GM23338 (cell line): Measurements from ENCODE around the gene CAND1. TPM values are rescaled to one million over a fixed set of nuclear protein-coding genes. Genes with fewer than 3 reads are reported as not detected.

Source experiments
- ATAC-seq: fragments of 200-7000 bp; cut with Tn5 transposase; 3 replicates; pipeline ENCODE4 v1.9.1; 2020
- DNase-seq: peaks from one replicate; pipeline ENCODE4 v3.0.0-alpha.2; 2015; ENCODE audit warnings: low spot score
- H2AFZ ChIP-seq: fragments of 200-600 bp; sonication (generic); 2 replicates; pipeline ENCODE4 v1.8.0; 2016; ENCODE audit warnings: antibody characterized with exemption, mild to moderate bottlenecking, moderate library complexity
- H3F3A ChIP-seq: fragments of 200-600 bp; sonication (generic); replicated peaks from 2 replicates; pipeline ENCODE4 v1.8.0; 2017; ENCODE audit warnings: antibody characterized with exemption, mixed run types, low read depth
- H3K27ac ChIP-seq: fragments of 200-600 bp; sonication (generic); 2 replicates; pipeline ENCODE4 v1.6.1; 2016; ENCODE audit warnings: low read depth
- H3K27me3 ChIP-seq: fragments of 200-600 bp; sonication (generic); 2 replicates; pipeline ENCODE4 v1.8.0; 2016; ENCODE audit warnings: mild to moderate bottlenecking, mixed run types, moderate library complexity; ENCODE audit not compliant: insufficient read depth
- H3K36me3 ChIP-seq: fragments of 200-600 bp; sonication (generic); 2 replicates; pipeline ENCODE4 v1.8.0; 2016; ENCODE audit warnings: mild to moderate bottlenecking; ENCODE audit not compliant: insufficient read depth
- H3K4me1 ChIP-seq: fragments of 200-600 bp; sonication (generic); 2 replicates; pipeline ENCODE4 v1.8.0; 2016; ENCODE audit warnings: mild to moderate bottlenecking, moderate library complexity; ENCODE audit not compliant: insufficient read depth
- H3K4me2 ChIP-seq: fragments of 200-600 bp; sonication (generic); 2 replicates; pipeline ENCODE4 v1.7.1; 2017; ENCODE audit warnings: mixed run types
- H3K4me3 ChIP-seq: fragments of 200-600 bp; sonication (generic); 2 replicates; pipeline ENCODE4 v1.6.1; 2016; ENCODE audit warnings: mixed run types
- H3K79me2 ChIP-seq: fragments of 200-600 bp; sonication (generic); replicated peaks from 2 replicates; pipeline ENCODE4 v1.8.0; 2017; ENCODE audit warnings: mild to moderate bottlenecking; ENCODE audit not compliant: insufficient read depth
- H3K9me2 ChIP-seq: fragments of 200-600 bp; sonication (generic); 2 replicates; pipeline ENCODE4 v1.8.0; 2017; ENCODE audit not compliant: insufficient read depth
- H4K20me1 ChIP-seq: fragments of 200-600 bp; sonication (generic); replicated peaks from 2 replicates; pipeline ENCODE4 v1.8.0; 2017; ENCODE audit warnings: mild to moderate bottlenecking; ENCODE audit not compliant: insufficient read depth
- H3K27ac Mint-ChIP-seq: 2 replicates; pipeline ENCODE4 v1.8.0; 2020; ENCODE audit warnings: inconsistent platforms, mild to moderate bottlenecking, moderate library complexity, mixed read lengths
- H3K27me3 Mint-ChIP-seq: 3 replicates; pipeline ENCODE4 v1.8.0; 2022; ENCODE audit warnings: low read depth, mild to moderate bottlenecking, moderate library complexity, mixed read lengths, inconsistent platforms; ENCODE audit not compliant: insufficient read depth, poor library complexity
- H3K36me3 Mint-ChIP-seq: 3 replicates; pipeline ENCODE4 v1.8.0; 2021; ENCODE audit warnings: low read depth, mild to moderate bottlenecking, inconsistent platforms, moderate library complexity, mixed read lengths
- H3K4me1 Mint-ChIP-seq: 3 replicates; pipeline ENCODE4 v1.8.0; 2020; ENCODE audit warnings: mild to moderate bottlenecking, inconsistent platforms, mixed read lengths
- H3K4me3 Mint-ChIP-seq: 3 replicates; pipeline ENCODE4 v1.8.0; 2021; ENCODE audit warnings: moderate library complexity, mild to moderate bottlenecking, inconsistent platforms, mixed read lengths
- H3K9me3 Mint-ChIP-seq: 3 replicates; pipeline ENCODE4 v1.8.0; 2020; ENCODE audit warnings: moderate library complexity, mild to moderate bottlenecking, inconsistent platforms, mixed read lengths
- CREB1 ChIP-seq: fragments of 250-450 bp; sonication (Bioruptor Pico); IDR thresholded peaks from 2 replicates; pipeline ENCODE4 v1.5.0; 2020; ENCODE audit warnings: low read depth, mild to moderate bottlenecking, moderate library complexity
- EZH2 ChIP-seq: fragments of 200-600 bp; sonication (generic); IDR thresholded peaks from one replicate; pipeline ENCODE4 v1.8.0; 2017; ENCODE audit warnings: antibody characterized with exemption, mild to moderate bottlenecking, low read depth; ENCODE audit not compliant: unreplicated experiment
- EZH2phosphoT487 ChIP-seq: fragments of 200-600 bp; sonication (generic); IDR thresholded peaks from one replicate; pipeline ENCODE4 v1.8.1; 2018; ENCODE audit warnings: antibody characterized with exemption; ENCODE audit not compliant: unreplicated experiment
- JUNB ChIP-seq: IDR thresholded peaks from one replicate; pipeline ENCODE4 v1.6.1; 2016; ENCODE audit warnings: antibody characterized with exemption; ENCODE audit not compliant: unreplicated experiment
- NANOG ChIP-seq: IDR thresholded peaks from 2 replicates; pipeline ENCODE4 v1.6.1; 2016; ENCODE audit warnings: antibody characterized with exemption, borderline replicate concordance
- POLR2AphosphoS5 ChIP-seq: IDR thresholded peaks from 2 replicates; pipeline ENCODE4 v1.6.1; 2016; ENCODE audit warnings: antibody characterized with exemption, low read depth
- REST ChIP-seq: IDR thresholded peaks from one replicate; pipeline ENCODE4 v1.6.1; 2018; ENCODE audit warnings: antibody characterized with exemption; ENCODE audit not compliant: unreplicated experiment
- STAT1 ChIP-seq: IDR thresholded peaks from one replicate; pipeline ENCODE4 v1.6.1; 2016; ENCODE audit warnings: antibody characterized with exemption; ENCODE audit not compliant: unreplicated experiment
- ZNF114 ChIP-seq: fragments of 250-450 bp; sonication (Bioruptor Pico); IDR thresholded peaks from 2 replicates; pipeline ENCODE4 v1.5.0; 2020; ENCODE audit warnings: mild to moderate bottlenecking, moderate library complexity
- ZNF331 ChIP-seq: fragments of 250-450 bp; sonication (Bioruptor Pico); IDR thresholded peaks from 2 replicates; pipeline ENCODE4 v1.5.0; 2020; ENCODE audit warnings: low read depth, mild to moderate bottlenecking, moderate library complexity
- polyA plus RNA-seq: library from polyadenylated mRNA; unstranded; fragments of >200 nt; fragmentation: Nextera tagmentation; extraction: Ambion mirVana; gene quantifications from 2 replicates; pipeline ENCODE4 v1.2.1, GENCODE V29; 2016
- total RNA-seq: library from RNA; depleted of rRNA; stranded (reverse); fragments of >200 nt; shearing (Covaris generic); gene quantifications from 2 replicates; pipeline ENCODE4 v1.2.3, GENCODE V29; 2014
- TF ChIP-seq, protein P1 (sequence below), 2 experiments: fragments of 200-600 bp in 1 of 2; sonication (generic) in 1 of 2; conservative IDR thresholded peaks; 2 replicates each; pipeline versions ENCODE4 v1.5.1 to v1.6.1; 2016 to 2017; ENCODE audit warnings: antibody characterized with exemption in 2 of 2, low read depth in 2 of 2, mild to moderate bottlenecking in 2 of 2, moderate library complexity in 1 of 2
- TF ChIP-seq, protein P2 (sequence below): IDR thresholded peaks from 2 replicates; pipeline ENCODE4 v1.6.1; 2016; ENCODE audit warnings: antibody characterized with exemption

Gene CAND1
- total and polyA plus RNA-seq, 2 experiments from 2014 or later: 71.4 to 151 TPM

GRCh38 chr12:67331123-67331522 is 62.0 kb downstream of the CAND1 start (continued):
- TF ChIP-seq JUNB (no peak), EZH2 (no peak), REST (no peak), POLR2AphosphoS5 (no peak)
- TF ChIP-seq, protein P1, sequence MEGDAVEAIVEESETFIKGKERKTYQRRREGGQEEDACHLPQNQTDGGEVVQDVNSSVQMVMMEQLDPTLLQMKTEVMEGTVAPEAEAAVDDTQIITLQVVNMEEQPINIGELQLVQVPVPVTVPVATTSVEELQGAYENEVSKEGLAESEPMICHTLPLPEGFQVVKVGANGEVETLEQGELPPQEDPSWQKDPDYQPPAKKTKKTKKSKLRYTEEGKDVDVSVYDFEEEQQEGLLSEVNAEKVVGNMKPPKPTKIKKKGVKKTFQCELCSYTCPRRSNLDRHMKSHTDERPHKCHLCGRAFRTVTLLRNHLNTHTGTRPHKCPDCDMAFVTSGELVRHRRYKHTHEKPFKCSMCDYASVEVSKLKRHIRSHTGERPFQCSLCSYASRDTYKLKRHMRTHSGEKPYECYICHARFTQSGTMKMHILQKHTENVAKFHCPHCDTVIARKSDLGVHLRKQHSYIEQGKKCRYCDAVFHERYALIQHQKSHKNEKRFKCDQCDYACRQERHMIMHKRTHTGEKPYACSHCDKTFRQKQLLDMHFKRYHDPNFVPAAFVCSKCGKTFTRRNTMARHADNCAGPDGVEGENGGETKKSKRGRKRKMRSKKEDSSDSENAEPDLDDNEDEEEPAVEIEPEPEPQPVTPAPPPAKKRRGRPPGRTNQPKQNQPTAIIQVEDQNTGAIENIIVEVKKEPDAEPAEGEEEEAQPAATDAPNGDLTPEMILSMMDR (conservative IDR thresholded peaks at IDR 0.05; ENCODE audit: low read depth in 2 of 2): no peak

DNA sequence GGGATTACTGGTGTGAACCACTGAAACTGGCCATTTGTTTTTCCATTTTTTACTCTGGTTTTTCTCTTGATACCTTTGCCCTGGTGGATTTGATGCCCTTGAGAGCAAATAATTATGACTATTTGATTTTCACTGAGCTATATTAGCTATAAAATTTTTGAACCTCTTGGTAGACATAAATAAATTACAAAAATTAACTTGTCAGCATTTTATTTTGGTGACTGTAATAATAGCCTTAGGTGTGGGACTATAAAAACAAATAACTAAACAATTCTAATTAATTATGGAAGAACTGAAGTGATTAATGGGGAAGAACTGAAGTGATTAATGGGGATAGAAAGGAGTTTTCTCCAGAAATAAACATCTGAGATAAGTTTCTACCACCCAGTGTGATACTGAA is 62.7 kb downstream of the CAND1 start:
- Mint-ChIP-seq H3K27me3 (no peaks in the 10 kb centered on the region), H3K27ac (no peak overlapping the region), H3K4me3 (no peak overlapping the region), H3K36me3 (no peaks in the 10 kb centered on the region), H3K9me3 (no peaks in the 10 kb centered on the region), H3K4me1 (no peaks in the 10 kb centered on the region)
- Histone ChIP-seq H3K9me2 (no peaks in the 10 kb centered on the region), H3K27ac (no peak overlapping the region), H3F3A (no peaks in the 10 kb centered on the region), H3K4me3 (no peak overlapping the region), H3K79me2 (no peaks in the 10 kb centered on the region), H2AFZ (no peak overlapping the region), H3K4me1 (no peaks in the 10 kb centered on the region), H4K20me1 (no peaks in the 10 kb centered on the region), H3K4me2 (no peak overlapping the region), H3K36me3 (no peaks in the 10 kb centered on the region), H3K27me3 (no peaks in the 10 kb centered on the region)
- ATAC-seq (no peak), DNase-seq (no peak)
- no peak for TF ChIP-seq EZH2phosphoT487
- TF ChIP-seq, protein P2, sequence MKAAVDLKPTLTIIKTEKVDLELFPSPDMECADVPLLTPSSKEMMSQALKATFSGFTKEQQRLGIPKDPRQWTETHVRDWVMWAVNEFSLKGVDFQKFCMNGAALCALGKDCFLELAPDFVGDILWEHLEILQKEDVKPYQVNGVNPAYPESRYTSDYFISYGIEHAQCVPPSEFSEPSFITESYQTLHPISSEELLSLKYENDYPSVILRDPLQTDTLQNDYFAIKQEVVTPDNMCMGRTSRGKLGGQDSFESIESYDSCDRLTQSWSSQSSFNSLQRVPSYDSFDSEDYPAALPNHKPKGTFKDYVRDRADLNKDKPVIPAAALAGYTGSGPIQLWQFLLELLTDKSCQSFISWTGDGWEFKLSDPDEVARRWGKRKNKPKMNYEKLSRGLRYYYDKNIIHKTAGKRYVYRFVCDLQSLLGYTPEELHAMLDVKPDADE: no peak
- TF ChIP-seq, protein P1 (conservative IDR thresholded peaks at IDR 0.05; ENCODE audit: low read depth in 2 of 2): no peak
- TF ChIP-seq ZNF114 (CRISPR knock-in tag): no peak
- no peak for TF ChIP-seq EZH2
- no peak for TF ChIP-seq STAT1
- no peak for TF ChIP-seq JUNB
- no peak for TF ChIP-seq POLR2AphosphoS5
- TF ChIP-seq NANOG: no peak
- TF ChIP-seq ZNF331 (CRISPR knock-in tag): no peak
- no peak for TF ChIP-seq CREB1 (CRISPR knock-in tag)
